ENCODE measurements around the gene PMM2. TPM values are rescaled to one million over a fixed set of nuclear protein-coding genes. Genes with fewer than 3 reads are reported as not detected.

PMM2 gene
- total RNA-seq (2021) (43.5 to 53.8 TPM (median 46.1 TPM) in 3 replicates), Bru-seq, nascent RNA (percentile 86 among the genes with signal in this experiment)
- long read RNA-seq, experiment 1, full-length matches to known transcripts: 225 of 255 reads
- long read RNA-seq, experiment 1, partial matches to known transcripts: 5 of 255 reads
- long read RNA-seq, experiment 1, other reads (novel, unspliced or antisense): 25 of 255 reads
- long read RNA-seq, experiment 2, full-length matches to known transcripts: 42 of 62 reads
- long read RNA-seq, experiment 2, partial matches to known transcripts: 3 of 62 reads
- long read RNA-seq, experiment 2, other reads (novel, unspliced or antisense): 17 of 62 reads
- long read RNA-seq, experiment 3, transcript PMM2-201 (8 exons, 2,313 nt): major isoform, 137 of 159 reads
- long read RNA-seq, experiment 3, partial matches to known transcripts: 3 of 159 reads
- long read RNA-seq, experiment 3, other reads (novel, unspliced or antisense): 9 of 159 reads

DNA sequence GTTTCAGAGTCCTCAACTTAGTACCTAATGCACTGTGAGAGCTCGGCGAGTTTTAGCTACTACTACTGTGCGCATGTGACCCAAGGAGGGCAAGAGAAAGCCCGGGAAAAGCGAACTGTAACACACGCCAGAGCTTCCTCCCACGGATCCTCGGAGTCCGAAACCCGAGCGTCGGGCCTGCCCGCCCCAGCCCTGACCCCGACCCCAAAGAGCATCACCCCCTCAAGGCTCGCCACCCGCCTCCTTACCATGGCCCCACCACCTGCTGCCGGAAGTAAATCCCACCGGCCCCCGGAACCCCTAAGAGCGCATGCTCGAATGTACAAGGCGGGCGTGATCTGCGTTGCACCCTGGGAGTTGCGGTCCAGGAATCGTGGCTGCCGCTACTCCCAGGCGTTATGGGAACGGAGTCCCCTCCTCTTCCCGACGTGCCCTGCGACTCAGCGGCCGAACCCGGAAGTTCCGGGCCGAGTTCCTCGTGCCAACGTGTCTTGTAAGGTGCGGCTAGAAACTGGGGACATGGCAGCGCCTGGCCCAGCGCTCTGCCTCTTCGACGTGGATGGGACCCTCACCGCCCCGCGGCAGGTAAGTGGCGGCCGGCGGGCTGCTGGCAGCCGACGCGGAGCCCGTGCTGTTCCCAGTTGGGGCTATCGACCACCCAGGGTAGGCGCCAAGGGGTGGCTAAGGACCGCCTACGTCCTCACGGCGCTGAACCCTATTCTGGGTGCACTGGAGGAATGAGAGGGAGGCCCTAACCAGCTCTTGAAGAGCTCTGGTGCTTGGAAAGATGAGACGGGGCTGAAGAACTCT lies at the start of gene PMM2, which contains the start of gene TMEM186:
Gene PMM2, plus strand, starts transcription at position 476 of the 810 bp plus-strand sequence. Its CDS starts 44 bp downstream, at position 520.
Gene TMEM186, minus strand, starts transcription at position 276 of the 810 bp plus-strand sequence. Its CDS starts 25 bp downstream, at position 251.
- DNase-seq (ENCODE audit: low spot score) (peak; percentile 95), ATAC-seq (peak; percentile 97)
- ChIA-PET CTCF (interaction anchor here (0.7 to 1.7 kb wide), 11 partner anchors 9 to 337 kb away, joined by 3 to 8 read pairs (median 3); partner anchors contain the start of gene ABAT), POLR2A (no interaction called here)
- H3K27me3 Mint-ChIP-seq (ENCODE audit: low read depth): no peaks in the 10 kb centered on the region
- no peaks in the 10 kb centered on the region for H3K9me3 Mint-ChIP-seq
- peak within 1 kb of the TSS; percentile 91 for H3K4me3 Mint-ChIP-seq
- H3K36me3 Mint-ChIP-seq: peaks cover 13% of the 10 kb centered on the region
- H3K27ac Mint-ChIP-seq: peak within 1 kb of the TSS; percentile 87
- H3K4me1 Mint-ChIP-seq: peaks cover 22% of the 10 kb centered on the region
- TF ChIP-seq SOX15 (CRISPR knock-in tag; IDR thresholded peaks at IDR 0.05) (no peak), ZNF232 (CRISPR knock-in tag; IDR thresholded peaks at IDR 0.05) (peak; percentile 94; the same call in 1 of the 2 replicates), GTF2I (CRISPR knock-in tag; conservative IDR thresholded peaks at IDR 0.05) (no peak), HMGA2 (CRISPR knock-in tag; IDR thresholded peaks at IDR 0.05) (no peak), PRRX2 (CRISPR knock-in tag; IDR thresholded peaks at IDR 0.05) (no peak), ZNF219 (CRISPR knock-in tag; IDR thresholded peaks at IDR 0.05; ENCODE audit: borderline replicate concordance) (no peak), NFE2L1 (CRISPR knock-in tag; IDR thresholded peaks at IDR 0.05) (peak; percentile 88; the same call in 1 of the 2 replicates), NR1H2 (CRISPR knock-in tag; IDR thresholded peaks at IDR 0.05) (peak; percentile 89), JUN (CRISPR knock-in tag; IDR thresholded peaks at IDR 0.05) (peak; percentile 83; the same call in 1 of the 2 replicates), TEAD4 (CRISPR knock-in tag; IDR thresholded peaks at IDR 0.05) (peak; percentile 82; the same call in 1 of the 2 replicates), EMX1 (CRISPR knock-in tag; IDR thresholded peaks at IDR 0.05) (no peak), ZNF396 (CRISPR knock-in tag; IDR thresholded peaks at IDR 0.05; ENCODE audit: borderline replicate concordance) (no peak), IRF2 (CRISPR knock-in tag; IDR thresholded peaks at IDR 0.05; ENCODE audit: borderline replicate concordance, low read depth) (no peak), MYBL2 (CRISPR knock-in tag; IDR thresholded peaks at IDR 0.05) (peak; percentile 92), ZNF138 (CRISPR knock-in tag; conservative IDR thresholded peaks at IDR 0.05) (no peak), SMAD4 (CRISPR knock-in tag; IDR thresholded peaks at IDR 0.05) (no peak), CDX4 (CRISPR knock-in tag; IDR thresholded peaks at IDR 0.05; ENCODE audit: borderline replicate concordance) (no peak), SMAD3 (CRISPR knock-in tag; IDR thresholded peaks at IDR 0.05; ENCODE audit: borderline replicate concordance) (peak; percentile 97)
- TF ChIP-seq, protein P1, sequence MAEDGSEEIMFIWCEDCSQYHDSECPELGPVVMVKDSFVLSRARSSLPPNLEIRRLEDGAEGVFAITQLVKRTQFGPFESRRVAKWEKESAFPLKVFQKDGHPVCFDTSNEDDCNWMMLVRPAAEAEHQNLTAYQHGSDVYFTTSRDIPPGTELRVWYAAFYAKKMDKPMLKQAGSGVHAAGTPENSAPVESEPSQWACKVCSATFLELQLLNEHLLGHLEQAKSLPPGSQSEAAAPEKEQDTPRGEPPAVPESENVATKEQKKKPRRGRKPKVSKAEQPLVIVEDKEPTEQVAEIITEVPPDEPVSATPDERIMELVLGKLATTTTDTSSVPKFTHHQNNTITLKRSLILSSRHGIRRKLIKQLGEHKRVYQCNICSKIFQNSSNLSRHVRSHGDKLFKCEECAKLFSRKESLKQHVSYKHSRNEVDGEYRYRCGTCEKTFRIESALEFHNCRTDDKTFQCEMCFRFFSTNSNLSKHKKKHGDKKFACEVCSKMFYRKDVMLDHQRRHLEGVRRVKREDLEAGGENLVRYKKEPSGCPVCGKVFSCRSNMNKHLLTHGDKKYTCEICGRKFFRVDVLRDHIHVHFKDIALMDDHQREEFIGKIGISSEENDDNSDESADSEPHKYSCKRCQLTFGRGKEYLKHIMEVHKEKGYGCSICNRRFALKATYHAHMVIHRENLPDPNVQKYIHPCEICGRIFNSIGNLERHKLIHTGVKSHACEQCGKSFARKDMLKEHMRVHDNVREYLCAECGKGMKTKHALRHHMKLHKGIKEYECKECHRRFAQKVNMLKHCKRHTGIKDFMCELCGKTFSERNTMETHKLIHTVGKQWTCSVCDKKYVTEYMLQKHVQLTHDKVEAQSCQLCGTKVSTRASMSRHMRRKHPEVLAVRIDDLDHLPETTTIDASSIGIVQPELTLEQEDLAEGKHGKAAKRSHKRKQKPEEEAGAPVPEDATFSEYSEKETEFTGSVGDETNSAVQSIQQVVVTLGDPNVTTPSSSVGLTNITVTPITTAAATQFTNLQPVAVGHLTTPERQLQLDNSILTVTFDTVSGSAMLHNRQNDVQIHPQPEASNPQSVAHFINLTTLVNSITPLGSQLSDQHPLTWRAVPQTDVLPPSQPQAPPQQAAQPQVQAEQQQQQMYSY (CRISPR knock-in tag; IDR thresholded peaks at IDR 0.05): peak; percentile 63
- TF ChIP-seq, protein P2, sequence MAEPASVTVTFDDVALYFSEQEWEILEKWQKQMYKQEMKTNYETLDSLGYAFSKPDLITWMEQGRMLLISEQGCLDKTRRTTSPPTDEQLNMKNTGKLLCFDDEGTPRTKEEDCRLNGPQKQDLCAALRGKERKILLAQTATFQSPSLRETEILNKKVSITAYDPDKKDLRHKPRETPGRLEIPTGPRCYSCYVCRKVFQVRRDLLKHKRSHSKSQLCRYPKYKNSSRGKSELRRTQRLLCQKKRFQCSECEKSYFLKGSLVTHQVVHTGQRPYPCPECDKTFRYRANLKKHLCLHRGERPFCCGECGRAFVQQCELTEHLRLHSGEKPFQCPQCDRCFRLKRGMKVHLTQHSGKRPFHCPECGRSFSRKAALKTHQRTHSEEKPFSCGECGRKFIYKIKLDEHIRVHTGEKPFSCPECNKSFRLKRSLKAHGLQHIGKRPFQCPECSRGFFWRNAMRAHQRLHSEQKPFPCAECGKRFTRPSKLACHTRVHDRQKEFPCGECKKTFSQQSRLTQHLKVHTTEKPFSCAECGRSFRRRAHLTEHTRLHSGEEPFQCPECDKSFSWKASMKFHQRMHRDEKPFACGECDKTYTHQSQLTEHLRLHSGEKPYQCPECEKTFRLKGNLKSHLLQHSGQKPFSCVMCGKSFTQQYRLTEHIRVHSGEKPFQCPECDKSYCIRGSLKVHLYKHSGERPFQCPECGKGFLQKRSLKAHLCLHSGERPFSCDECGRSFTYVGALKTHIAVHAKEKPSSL (CRISPR knock-in tag; conservative IDR thresholded peaks at IDR 0.05): no peak
- TF ChIP-seq, protein P3, sequence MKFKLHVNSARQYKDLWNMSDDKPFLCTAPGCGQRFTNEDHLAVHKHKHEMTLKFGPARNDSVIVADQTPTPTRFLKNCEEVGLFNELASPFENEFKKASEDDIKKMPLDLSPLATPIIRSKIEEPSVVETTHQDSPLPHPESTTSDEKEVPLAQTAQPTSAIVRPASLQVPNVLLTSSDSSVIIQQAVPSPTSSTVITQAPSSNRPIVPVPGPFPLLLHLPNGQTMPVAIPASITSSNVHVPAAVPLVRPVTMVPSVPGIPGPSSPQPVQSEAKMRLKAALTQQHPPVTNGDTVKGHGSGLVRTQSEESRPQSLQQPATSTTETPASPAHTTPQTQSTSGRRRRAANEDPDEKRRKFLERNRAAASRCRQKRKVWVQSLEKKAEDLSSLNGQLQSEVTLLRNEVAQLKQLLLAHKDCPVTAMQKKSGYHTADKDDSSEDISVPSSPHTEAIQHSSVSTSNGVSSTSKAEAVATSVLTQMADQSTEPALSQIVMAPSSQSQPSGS (CRISPR knock-in tag; IDR thresholded peaks at IDR 0.05; ENCODE audit: borderline replicate concordance, low read depth): 0 out of 2 replicates have a peak, but pooled peaks have one; percentile 61
- TF ChIP-seq, protein P4, sequence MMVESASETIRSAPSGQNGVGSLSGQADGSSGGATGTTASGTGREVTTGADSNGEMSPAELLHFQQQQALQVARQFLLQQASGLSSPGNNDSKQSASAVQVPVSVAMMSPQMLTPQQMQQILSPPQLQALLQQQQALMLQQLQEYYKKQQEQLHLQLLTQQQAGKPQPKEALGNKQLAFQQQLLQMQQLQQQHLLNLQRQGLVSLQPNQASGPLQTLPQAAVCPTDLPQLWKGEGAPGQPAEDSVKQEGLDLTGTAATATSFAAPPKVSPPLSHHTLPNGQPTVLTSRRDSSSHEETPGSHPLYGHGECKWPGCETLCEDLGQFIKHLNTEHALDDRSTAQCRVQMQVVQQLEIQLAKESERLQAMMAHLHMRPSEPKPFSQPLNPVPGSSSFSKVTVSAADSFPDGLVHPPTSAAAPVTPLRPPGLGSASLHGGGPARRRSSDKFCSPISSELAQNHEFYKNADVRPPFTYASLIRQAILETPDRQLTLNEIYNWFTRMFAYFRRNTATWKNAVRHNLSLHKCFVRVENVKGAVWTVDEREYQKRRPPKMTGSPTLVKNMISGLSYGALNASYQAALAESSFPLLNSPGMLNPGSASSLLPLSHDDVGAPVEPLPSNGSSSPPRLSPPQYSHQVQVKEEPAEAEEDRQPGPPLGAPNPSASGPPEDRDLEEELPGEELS (CRISPR knock-in tag; IDR thresholded peaks at IDR 0.05): no peak; the same call in none of the 2 replicates
- TF ChIP-seq, protein P5, sequence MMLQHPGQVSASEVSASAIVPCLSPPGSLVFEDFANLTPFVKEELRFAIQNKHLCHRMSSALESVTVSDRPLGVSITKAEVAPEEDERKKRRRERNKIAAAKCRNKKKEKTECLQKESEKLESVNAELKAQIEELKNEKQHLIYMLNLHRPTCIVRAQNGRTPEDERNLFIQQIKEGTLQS (CRISPR knock-in tag; conservative IDR thresholded peaks at IDR 0.05): peak; percentile 74
- TF ChIP-seq, protein P6, sequence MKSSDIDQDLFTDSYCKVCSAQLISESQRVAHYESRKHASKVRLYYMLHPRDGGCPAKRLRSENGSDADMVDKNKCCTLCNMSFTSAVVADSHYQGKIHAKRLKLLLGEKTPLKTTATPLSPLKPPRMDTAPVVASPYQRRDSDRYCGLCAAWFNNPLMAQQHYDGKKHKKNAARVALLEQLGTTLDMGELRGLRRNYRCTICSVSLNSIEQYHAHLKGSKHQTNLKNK (CRISPR knock-in tag; IDR thresholded peaks at IDR 0.05): no peak
